Esophagus squamous epithelium (tissue), 4 donors: ENCODE data around the gene DTX3.

Experiments
- POLR2A ChIP-seq, 4 donors: fragments of 450-650 bp; IDR thresholded peaks; one replicate each; pipeline ENCODE4 v1.6.1; 2017; ENCODE audit warnings: antibody characterized with exemption in 4 of 4, mild to moderate bottlenecking in 4 of 4, moderate library complexity in 3 of 4
- TF ChIP-seq, protein P1 (sequence below), 6 experiments: fragments of 450-650 bp in 4 of 6; fragments of 200-600 bp in 2 of 6; sonication (generic) in 2 of 6; IDR thresholded peaks; one replicate each; pipeline ENCODE4 v1.5.1; 2016 to 2019; ENCODE audit warnings: antibody characterized with exemption in 6 of 6, mild to moderate bottlenecking in 4 of 6, moderate library complexity in 4 of 6

DNA sequence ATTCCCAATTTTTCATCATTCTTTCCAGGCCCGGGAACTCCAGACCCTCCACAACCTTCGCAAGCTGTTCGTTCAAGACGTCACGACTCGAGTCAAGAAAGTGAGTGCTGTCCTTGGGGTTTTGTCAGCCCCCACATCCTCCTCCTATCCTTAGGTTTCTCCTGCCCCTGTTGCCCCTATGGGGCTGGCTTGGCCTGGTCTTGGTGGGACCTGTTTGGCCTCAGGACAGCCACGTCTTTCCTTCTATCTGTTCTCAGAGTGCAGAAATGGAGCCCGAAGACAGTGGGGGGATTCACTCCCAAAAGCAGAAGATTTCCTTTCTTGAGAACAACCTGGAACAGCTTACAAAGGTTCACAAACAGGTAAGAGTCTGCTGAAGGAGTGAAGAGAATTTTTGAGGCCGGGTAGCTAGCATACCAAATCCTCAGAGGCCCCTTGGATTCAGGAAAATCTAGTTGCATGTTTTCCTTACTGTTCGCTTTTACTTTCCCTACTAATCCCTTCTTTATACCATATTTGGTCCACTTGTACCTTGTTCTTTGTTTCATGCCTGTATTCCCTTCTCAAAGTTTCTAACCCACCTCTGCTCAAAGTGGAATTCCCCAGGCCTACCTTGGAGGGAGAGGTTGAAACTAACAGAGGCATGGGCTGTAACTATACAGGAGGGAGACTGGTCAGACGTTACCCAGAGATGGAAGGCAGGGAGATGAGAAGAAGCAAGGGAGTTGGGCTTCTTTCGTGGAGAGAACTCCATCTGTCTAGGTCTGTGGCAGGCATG is 26.5 kb upstream of the DTX3 start:
- TF ChIP-seq, protein P1, sequence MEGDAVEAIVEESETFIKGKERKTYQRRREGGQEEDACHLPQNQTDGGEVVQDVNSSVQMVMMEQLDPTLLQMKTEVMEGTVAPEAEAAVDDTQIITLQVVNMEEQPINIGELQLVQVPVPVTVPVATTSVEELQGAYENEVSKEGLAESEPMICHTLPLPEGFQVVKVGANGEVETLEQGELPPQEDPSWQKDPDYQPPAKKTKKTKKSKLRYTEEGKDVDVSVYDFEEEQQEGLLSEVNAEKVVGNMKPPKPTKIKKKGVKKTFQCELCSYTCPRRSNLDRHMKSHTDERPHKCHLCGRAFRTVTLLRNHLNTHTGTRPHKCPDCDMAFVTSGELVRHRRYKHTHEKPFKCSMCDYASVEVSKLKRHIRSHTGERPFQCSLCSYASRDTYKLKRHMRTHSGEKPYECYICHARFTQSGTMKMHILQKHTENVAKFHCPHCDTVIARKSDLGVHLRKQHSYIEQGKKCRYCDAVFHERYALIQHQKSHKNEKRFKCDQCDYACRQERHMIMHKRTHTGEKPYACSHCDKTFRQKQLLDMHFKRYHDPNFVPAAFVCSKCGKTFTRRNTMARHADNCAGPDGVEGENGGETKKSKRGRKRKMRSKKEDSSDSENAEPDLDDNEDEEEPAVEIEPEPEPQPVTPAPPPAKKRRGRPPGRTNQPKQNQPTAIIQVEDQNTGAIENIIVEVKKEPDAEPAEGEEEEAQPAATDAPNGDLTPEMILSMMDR (IDR thresholded peaks at IDR 0.05), result no peak
- no peak for TF ChIP-seq POLR2A (IDR thresholded peaks at IDR 0.05)
